Measurements from ENCODE around the gene YTHDF1.

The YTHDF1 gene

DNA sequence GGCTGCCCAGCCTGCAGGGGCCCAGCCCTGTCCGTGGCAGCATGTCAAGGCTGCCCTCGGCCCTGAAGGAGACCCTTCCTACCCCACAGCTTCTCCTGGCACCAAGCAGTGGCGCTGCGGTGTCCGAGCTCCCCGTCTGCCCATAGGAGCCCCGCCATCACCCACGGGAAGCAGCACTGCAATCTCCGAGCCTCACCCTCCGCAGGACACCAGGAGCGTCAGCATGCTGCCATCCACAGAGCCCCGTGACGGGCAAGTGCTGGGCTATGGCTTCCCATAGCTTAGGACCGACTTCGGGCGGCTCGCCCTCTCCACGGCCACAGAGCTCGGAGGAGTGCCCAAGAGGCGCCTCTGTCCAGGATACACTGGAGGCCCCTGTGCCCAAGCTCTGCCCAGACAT lies 25.1 kb downstream of the YTHDF1 start:
- FAIRE-seq (no peak), DNase-seq (ENCODE audit: insufficient read length, low spot score) (no peak)
- TF ChIP-seq CTCF (IDR thresholded peaks at IDR 0.05; ENCODE audit: insufficient read depth, missing control alignments): no peak

- FAIRE-seq: no peak
- TF ChIP-seq CTCF (IDR thresholded peaks at IDR 0.05; ENCODE audit: insufficient read depth, missing control alignments): no peak
- no peak for DNase-seq (ENCODE audit: insufficient read length, low spot score)
These were observed 25.9 kb downstream of the YTHDF1 start for GRCh38 chr20:63189846-63190559.

- FAIRE-seq (no peak), DNase-seq (ENCODE audit: insufficient read length, low spot score) (no peak)
- no peak for TF ChIP-seq CTCF (IDR thresholded peaks at IDR 0.05; ENCODE audit: insufficient read depth, missing control alignments)
These were observed 26.6 kb downstream of the YTHDF1 start for GRCh38 chr20:63189322-63189642.

DNA sequence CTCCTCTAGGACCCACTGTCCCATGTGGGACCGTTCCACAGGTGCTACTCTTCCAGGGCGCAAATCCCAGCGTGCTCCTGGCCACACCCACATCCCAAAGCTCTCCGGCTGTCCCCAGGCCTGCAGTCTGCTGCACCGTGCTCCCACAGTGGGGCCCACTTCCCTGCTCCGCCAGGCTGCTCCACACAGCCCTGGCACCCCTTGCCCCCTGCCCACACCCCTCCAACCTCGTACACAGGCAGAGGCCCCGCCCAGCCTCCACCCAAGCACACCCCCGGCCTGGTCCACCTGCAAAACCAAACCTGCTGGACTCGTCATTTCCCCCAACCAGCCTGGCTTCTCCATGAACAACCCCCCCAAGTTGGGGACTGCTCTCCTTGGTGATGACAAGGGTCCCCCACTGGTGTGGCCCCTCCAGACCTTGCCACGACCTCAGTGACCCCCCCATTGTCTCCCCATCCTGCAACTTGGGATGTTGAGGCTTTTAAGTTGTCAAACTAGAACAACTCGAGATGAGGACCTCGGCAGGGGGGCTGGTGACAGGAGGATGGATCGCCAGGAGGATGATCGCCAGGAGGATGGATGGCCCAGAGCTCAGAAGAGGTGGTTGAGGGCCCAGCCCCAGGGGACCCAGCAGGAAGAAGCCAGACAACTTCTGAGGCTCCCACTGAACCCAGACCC lies 27.1 kb downstream of the YTHDF1 start:
- DNase-seq (ENCODE audit: insufficient read length, low spot score): no peak
- TF ChIP-seq CTCF (IDR thresholded peaks at IDR 0.05; ENCODE audit: insufficient read depth, missing control alignments): no peak
- FAIRE-seq: no peak

DNA sequence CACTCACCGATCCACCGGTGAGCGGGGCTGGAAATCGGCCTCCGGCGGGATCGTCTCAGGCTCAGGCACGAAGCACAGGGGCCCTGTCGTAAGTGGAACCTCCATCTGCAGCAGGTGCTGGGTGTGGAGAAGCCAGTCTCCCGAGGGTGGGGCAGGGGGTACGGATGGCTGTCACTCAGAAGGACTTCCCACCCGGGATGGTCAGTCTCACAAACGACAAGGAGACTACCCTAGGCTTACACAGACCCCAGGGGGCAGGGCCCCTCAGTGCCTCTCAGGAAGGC lies 27.8 kb downstream of the YTHDF1 start:
- no peak for FAIRE-seq
- TF ChIP-seq CTCF (IDR thresholded peaks at IDR 0.05; ENCODE audit: insufficient read depth, missing control alignments): no peak
- DNase-seq (ENCODE audit: insufficient read length, low spot score): no peak

- FAIRE-seq (no peak), DNase-seq (ENCODE audit: insufficient read length, low spot score) (no peak)
- no peak for TF ChIP-seq CTCF (IDR thresholded peaks at IDR 0.05; ENCODE audit: insufficient read depth, missing control alignments)
These were observed 28.4 kb downstream of the YTHDF1 start for GRCh38 chr20:63187338-63188158.

Measured in D721Med (cell line).